DND-41 (cell line): ENCODE measurements around the gene TNF.
A peak's percentile ranks its signal among the peaks of the same experiment; 100 is the strongest.

ENCODE experiments used
- ATAC-seq: fragments of 200-7000 bp; cut with Tn5 transposase; 3 replicates; pipeline ENCODE4 v1.9.1; 2021; ENCODE audit warnings: low read depth; ENCODE audit not compliant: insufficient read depth
- DNase-seq: peaks from one replicate; pipeline ENCODE4 v3.0.0-alpha.2; 2020
- H2AFZ ChIP-seq: 2 replicates; pipeline ENCODE4 v1.6.0; 2012; ENCODE audit warnings: low read depth, low read length
- H3K27ac ChIP-seq: 2 replicates; pipeline ENCODE4 v1.5.1; 2012; ENCODE audit warnings: low read length, inconsistent platforms
- H3K27me3 ChIP-seq: fragments of 200-600 bp; sonication (generic); 2 replicates; pipeline ENCODE4 v1.6.0; 2012; ENCODE audit warnings: low read length, mild to moderate bottlenecking, inconsistent platforms; ENCODE audit not compliant: insufficient read depth, poor library complexity
- H3K36me3 ChIP-seq: 2 replicates; pipeline ENCODE4 v1.5.1; 2012; ENCODE audit warnings: low read length, inconsistent platforms; ENCODE audit not compliant: insufficient read depth
- H3K4me1 ChIP-seq: 2 replicates; pipeline ENCODE4 v1.5.1; 2012; ENCODE audit warnings: mild to moderate bottlenecking, low read length; ENCODE audit not compliant: insufficient read depth
- H3K4me2 ChIP-seq: 2 replicates; pipeline ENCODE4 v1.6.0; 2012; ENCODE audit warnings: mild to moderate bottlenecking, moderate library complexity, low read length, inconsistent platforms; ENCODE audit not compliant: insufficient read depth
- H3K4me3 ChIP-seq, 2 experiments: fragments of 200-600 bp in 1 of 2; shearing (Covaris generic) in 1 of 2; 2 replicates each; pipeline ENCODE4 v1.5.1; 2012 to 2016; ENCODE audit warnings: inconsistent platforms in 2 of 2, low read length in 2 of 2, mild to moderate bottlenecking in 2 of 2, low read depth in 1 of 2, moderate library complexity in 1 of 2
- H3K79me2 ChIP-seq: 2 replicates; pipeline ENCODE4 v1.6.0; 2012; ENCODE audit warnings: low read length, inconsistent platforms; ENCODE audit not compliant: insufficient read depth
- H3K9ac ChIP-seq: 2 replicates; pipeline ENCODE4 v1.6.0; 2012; ENCODE audit warnings: low read depth, mild to moderate bottlenecking, inconsistent platforms, low read length, moderate library complexity
- H3K9me3 ChIP-seq: 2 replicates; pipeline ENCODE4 v1.5.1; 2012; ENCODE audit warnings: low read length, moderate library complexity, mild to moderate bottlenecking, inconsistent platforms; ENCODE audit not compliant: insufficient read depth, severe bottlenecking
- H4K20me1 ChIP-seq: 2 replicates; pipeline ENCODE4 v1.6.0; 2012; ENCODE audit warnings: low read length; ENCODE audit not compliant: insufficient read depth
- EZH2 ChIP-seq: IDR thresholded peaks from 3 replicates; pipeline ENCODE4 v1.6.1; 2012; ENCODE audit warnings: borderline replicate concordance, low read depth, mild to moderate bottlenecking, moderate library complexity, low read length, inconsistent platforms; ENCODE audit not compliant: severe bottlenecking
- TF ChIP-seq, protein P1 (sequence below): IDR thresholded peaks from 2 replicates; pipeline ENCODE4 v1.5.1; 2012; ENCODE audit warnings: borderline replicate concordance, low read length, moderate library complexity, mild to moderate bottlenecking; ENCODE audit not compliant: poor library complexity, severe bottlenecking; ENCODE audit errors: extremely low read depth

Gene TNF

DNA sequence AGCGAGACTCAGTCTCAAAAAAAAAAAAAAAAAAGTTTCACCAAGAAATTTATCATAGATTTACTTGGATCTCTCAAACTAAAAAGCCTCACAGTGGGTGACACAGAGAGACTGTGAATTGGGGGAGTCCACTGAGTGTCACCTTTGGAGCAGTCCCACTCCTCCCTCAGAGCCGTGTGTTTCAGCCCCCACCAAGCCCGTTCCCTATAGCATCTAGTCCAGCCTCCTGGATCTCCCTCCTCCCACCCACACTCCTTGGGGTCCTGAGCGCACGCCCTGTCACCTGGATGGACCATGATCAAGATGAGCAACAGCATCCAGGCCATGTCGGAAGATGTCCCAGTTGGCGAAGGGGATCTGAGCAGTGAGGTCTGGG, 17.0 kb downstream of the TNF start:
- H3K79me2 ChIP-seq = no peaks in the 10 kb centered on the region
- no peaks in the 10 kb centered on the region for H3K27me3 ChIP-seq
- H3K36me3 ChIP-seq = no peaks in the 10 kb centered on the region
- no peak overlapping the region for H3K4me3 ChIP-seq
- ATAC-seq (0 out of 3 replicates have a peak, but pooled peaks have one; percentile 6), DNase-seq (no peak)
- no peaks in the 10 kb centered on the region for H4K20me1 ChIP-seq
- H2AFZ ChIP-seq = no peak overlapping the region
- H3K9me3 ChIP-seq = no peaks in the 10 kb centered on the region
- H3K9ac ChIP-seq = no peak overlapping the region
- no peak overlapping the region for H3K27ac ChIP-seq
- no peak overlapping the region for H3K4me2 ChIP-seq
- peaks cover 8% of the 10 kb centered on the region for H3K4me1 ChIP-seq
- TF ChIP-seq, protein P1, sequence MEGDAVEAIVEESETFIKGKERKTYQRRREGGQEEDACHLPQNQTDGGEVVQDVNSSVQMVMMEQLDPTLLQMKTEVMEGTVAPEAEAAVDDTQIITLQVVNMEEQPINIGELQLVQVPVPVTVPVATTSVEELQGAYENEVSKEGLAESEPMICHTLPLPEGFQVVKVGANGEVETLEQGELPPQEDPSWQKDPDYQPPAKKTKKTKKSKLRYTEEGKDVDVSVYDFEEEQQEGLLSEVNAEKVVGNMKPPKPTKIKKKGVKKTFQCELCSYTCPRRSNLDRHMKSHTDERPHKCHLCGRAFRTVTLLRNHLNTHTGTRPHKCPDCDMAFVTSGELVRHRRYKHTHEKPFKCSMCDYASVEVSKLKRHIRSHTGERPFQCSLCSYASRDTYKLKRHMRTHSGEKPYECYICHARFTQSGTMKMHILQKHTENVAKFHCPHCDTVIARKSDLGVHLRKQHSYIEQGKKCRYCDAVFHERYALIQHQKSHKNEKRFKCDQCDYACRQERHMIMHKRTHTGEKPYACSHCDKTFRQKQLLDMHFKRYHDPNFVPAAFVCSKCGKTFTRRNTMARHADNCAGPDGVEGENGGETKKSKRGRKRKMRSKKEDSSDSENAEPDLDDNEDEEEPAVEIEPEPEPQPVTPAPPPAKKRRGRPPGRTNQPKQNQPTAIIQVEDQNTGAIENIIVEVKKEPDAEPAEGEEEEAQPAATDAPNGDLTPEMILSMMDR = no peak
- no peak for TF ChIP-seq EZH2

DNA sequence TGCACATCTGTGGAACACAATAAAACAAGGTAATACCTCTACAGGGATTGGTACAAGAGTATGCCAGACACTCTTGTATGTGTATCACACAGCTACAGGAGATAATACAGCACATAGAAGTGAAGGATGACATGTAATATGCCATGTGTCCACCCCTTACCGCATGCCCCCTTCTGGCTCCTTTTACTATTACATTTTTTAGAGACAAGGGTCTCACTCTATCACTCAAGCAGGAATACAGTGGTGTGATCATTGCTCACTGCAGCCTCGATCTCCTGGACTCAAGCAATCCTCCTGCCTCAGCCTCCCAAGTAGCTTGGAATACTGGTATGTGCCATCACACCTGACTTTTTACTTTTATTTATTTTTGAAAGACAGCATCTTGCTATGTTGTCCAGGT, 21.6 kb downstream of the TNF start:
- H4K20me1 ChIP-seq = no peaks in the 10 kb centered on the region
- H3K27ac ChIP-seq = no peak overlapping the region
- peaks cover 12% of the 10 kb centered on the region; the same call in 1 of the 2 replicates for H3K4me1 ChIP-seq
- no peak overlapping the region for H3K4me3 ChIP-seq
- H3K36me3 ChIP-seq = no peaks in the 10 kb centered on the region
- no peak overlapping the region for H3K4me2 ChIP-seq
- no peaks in the 10 kb centered on the region for H3K79me2 ChIP-seq
- no peak overlapping the region for H2AFZ ChIP-seq
- H3K9ac ChIP-seq = no peak overlapping the region
- no peaks in the 10 kb centered on the region for H3K9me3 ChIP-seq
- ATAC-seq = peak; percentile 77
- peak; percentile 53 for DNase-seq
- no peaks in the 10 kb centered on the region for H3K27me3 ChIP-seq
- TF ChIP-seq EZH2 = no peak
- TF ChIP-seq, protein P1 = peak; percentile 69

DNA sequence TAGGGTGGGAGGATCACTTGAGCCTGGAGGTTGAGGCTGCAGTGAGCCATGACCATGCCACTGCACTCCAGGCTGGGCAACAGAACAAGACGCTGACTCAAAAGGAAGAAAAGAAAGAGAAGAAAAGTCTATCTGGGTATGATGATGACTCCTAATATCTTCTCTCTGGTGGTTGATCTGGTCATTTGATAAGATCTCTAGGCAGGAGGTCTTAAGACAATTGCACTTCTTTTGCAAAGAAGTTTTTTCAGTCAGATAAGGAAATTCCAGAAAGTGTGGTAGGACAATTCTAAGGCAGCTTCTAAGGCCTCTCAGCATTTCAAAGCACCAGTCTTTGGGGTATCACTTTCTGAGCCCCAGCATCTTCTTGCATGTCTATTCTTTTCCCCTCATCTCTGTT, 32.0 kb downstream of the TNF start:
- Histone ChIP-seq H3K4me2 (no peak overlapping the region), H3K27ac (no peak overlapping the region), H4K20me1 (no peaks in the 10 kb centered on the region), H3K27me3 (no peaks in the 10 kb centered on the region), H3K9ac (no peak overlapping the region), H2AFZ (no peak overlapping the region), H3K79me2 (no peaks in the 10 kb centered on the region), H3K36me3 (no peaks in the 10 kb centered on the region), H3K9me3 (no peaks in the 10 kb centered on the region), H3K4me1 (no peaks in the 10 kb centered on the region), H3K4me3 (no peak overlapping the region)
- TF ChIP-seq EZH2 = no peak
- TF ChIP-seq, protein P1 = no peak
- no peak for DNase-seq
- ATAC-seq = no peak
